ENCODE measurements around the gene WFDC12.

Gene WFDC12

GRCh38 chr20:45088247-45088646 lies 36.0 kb downstream of the WFDC12 start:
- DNase-seq = no peak

DNA sequence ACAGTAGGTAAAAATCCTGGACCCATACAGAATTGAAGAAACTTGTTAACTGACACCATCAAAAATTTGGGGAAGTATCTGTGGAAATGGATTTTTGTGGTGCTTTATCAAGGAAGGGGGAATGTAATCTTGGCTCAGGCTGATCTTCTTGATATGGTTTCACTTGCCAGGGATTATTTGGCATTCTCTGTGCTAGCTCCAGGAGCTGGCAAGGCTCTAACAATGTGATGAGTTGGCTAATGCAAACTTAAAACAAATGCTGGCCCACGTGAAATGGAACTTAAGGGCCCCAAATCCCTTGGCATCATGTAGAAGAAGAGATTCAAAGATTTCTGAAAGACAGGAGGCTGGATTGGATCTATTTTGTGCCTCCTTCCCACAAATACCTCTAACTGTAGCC lies 36.5 kb downstream of the WFDC12 start:
- no peak for DNase-seq

DNA sequence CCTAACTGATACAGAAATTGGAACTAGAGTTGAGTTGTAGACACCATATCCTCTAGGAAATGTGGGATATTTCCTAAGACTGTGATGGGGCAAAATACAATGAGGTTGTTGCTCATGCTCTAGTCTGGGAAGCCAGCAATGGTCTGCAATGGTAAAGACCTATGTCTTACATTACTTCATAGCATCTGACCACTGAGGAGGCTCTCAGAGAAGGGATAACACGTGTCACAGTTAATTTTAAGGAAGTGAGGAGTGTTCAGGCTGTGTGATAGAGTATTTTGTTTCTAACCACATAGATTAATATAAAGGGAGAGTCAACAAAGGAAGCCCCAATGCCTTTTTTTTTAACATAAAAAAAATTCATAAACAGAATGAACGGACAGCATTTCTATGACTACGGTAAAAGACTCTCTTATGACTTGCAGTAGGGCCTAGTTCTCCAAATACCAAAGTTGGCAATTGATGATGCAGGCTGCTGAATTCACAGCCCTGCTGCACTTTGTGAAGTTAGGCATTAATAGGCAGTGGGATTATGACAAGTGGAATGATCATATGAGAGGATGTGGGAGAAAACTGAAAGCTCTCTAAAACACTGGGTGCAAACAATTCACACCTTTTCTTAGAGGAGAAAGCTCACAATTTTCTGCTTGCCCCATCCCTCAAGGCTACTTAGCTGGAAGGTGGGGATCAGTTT lies 37.0 kb downstream of the WFDC12 start:
- DNase-seq = no peak

- no peak for DNase-seq
Observed at GRCh38 chr20:45085867-45086266, 38.4 kb downstream of the WFDC12 start.

- no peak for DNase-seq
Observed at GRCh38 chr20:45085289-45085688, 39.0 kb downstream of the WFDC12 start.

DNA sequence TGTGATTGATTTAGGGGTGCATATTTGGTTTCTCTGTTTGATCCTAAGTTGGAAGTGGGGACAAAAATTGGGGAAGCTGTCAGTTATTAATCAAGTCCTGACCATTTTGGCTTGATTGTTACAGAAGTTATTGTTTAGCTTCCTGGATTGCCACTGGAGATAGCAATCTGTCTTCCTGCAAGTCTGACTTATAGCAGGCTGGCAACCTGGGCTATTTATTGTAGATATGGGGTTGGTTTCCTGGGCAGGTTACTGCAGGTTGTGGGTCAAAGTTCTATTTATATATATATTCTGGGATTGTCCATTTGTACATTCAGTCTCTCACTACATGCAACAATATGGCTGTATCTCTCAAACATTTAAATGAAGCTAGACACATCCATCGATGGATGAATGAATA lies 41.1 kb downstream of the WFDC12 start:
- no peak for DNase-seq

DNA sequence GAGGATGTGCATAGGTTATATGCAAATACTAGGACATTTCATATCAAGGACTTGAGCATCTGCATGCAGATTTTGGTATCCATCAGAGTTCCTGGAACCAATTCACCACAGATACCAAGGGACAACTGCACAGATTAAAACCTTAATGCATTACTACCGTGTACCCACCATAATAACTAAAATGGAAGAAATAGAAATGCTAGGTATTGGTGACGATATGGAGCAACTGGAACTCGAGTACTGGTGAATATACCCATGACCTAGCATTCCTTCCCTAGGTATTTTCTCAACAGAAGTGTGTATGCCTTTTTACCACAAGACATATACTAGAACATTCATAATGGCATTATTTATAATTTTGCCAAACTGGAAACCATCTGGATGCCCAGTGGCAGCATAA lies 41.8 kb downstream of the WFDC12 start:
- DNase-seq = no peak

- DNase-seq = no peak
Observed at GRCh38 chr20:45080867-45081624, 43.2 kb downstream of the WFDC12 start.

DNA sequence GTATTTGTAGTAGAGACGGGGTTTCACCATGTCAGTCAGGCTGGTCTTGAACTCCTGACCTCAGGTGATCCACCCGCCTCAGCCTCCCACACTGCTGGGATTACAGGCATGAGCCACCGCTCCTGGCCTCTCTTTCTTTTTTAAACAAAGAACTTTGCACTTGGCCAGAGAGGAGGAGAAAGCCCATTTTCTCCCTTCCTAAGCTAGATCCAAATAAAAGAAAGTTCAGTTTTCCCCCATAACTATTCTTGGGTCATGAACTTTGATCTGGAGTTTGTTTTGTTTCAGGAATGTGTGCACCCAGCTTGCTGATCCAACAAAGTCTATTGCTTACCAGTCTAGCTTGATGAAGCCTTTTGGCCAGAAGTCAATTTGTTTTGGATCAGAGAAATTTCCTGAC lies 46.7 kb downstream of the WFDC12 start:
- DNase-seq = no peak

Data from activated CD4-positive, CD25-positive, alpha-beta regulatory T cell treated with anti-CD3 and anti-CD28 coated beads, Interleukin-2, amount 50 U/mL, for 72 hours (primary cell).